GM18499 (cell line): ENCODE data around the gene PIK3CG.

Source experiments
- ATAC-seq: cut with Tn5 transposase; IDR thresholded peaks from one replicate; pipeline ENCODE4 v1.9.1; 2021; ENCODE audit warnings: moderate number of reproducible peaks; ENCODE audit not compliant: insufficient read depth, unreplicated experiment

The PIK3CG gene

GRCh38 chr7:106855540-106856132 lies 9.4 kb upstream of the PIK3CG start:
- ATAC-seq = no peak

- no peak for ATAC-seq
These were observed 6.2 kb upstream of the PIK3CG start for GRCh38 chr7:106858618-106859532.

GRCh38 chr7:106862317-106863089 lies 2.6 kb upstream of the PIK3CG start:
- ATAC-seq = no peak

- no peak for ATAC-seq
These were observed 1.6 kb upstream of the PIK3CG start for GRCh38 chr7:106863274-106863997.

GRCh38 chr7:106864298-106865081 lies 592 bp upstream of the PIK3CG start:
- peak; percentile 15 for ATAC-seq

GRCh38 chr7:106866298-106867281 lies 1.5 kb downstream of the PIK3CG start:
- no peak for ATAC-seq

- ATAC-seq = no peak
These were observed 2.7 kb downstream of the PIK3CG start for GRCh38 chr7:106867641-106868351.

- ATAC-seq = no peak
These were observed 3.3 kb downstream of the PIK3CG start for GRCh38 chr7:106868364-106868763.

GRCh38 chr7:106869954-106870353 lies 4.9 kb downstream of the PIK3CG start:
- ATAC-seq = no peak

- ATAC-seq = no peak
These were observed 5.4 kb downstream of the PIK3CG start for GRCh38 chr7:106870528-106870927.

- ATAC-seq = peak; percentile 92
These were observed 5.9 kb downstream of the PIK3CG start for GRCh38 chr7:106870983-106871410.

GRCh38 chr7:106871793-106872571 lies 6.9 kb downstream of the PIK3CG start:
- no peak for ATAC-seq

- no peak for ATAC-seq
These were observed 7.7 kb downstream of the PIK3CG start for GRCh38 chr7:106872763-106873162.

- no peak for ATAC-seq
These were observed 9.0 kb downstream of the PIK3CG start for GRCh38 chr7:106874076-106874475.

- ATAC-seq = no peak
These were observed 10.4 kb downstream of the PIK3CG start for GRCh38 chr7:106875508-106875907.

GRCh38 chr7:106878748-106879439 lies 13.8 kb downstream of the PIK3CG start:
- ATAC-seq = no peak
